OCI-LY3 (cell line): ENCODE data around the gene PARP15.

ENCODE experiments used
- CTCF ChIP-seq: fragments of 200-600, 300-600 bp; sonication (generic); IDR thresholded peaks from 2 replicates; pipeline ENCODE4 v1.5.1; 2014; ENCODE audit warnings: antibody characterized with exemption, low read length, low read depth
- EZH2phosphoT487 ChIP-seq: fragments of 200-600 bp; shearing (Covaris generic); IDR thresholded peaks from 2 replicates; pipeline ENCODE4 v1.6.1; 2018; ENCODE audit warnings: antibody characterized with exemption, mixed run types, low read depth

DNA sequence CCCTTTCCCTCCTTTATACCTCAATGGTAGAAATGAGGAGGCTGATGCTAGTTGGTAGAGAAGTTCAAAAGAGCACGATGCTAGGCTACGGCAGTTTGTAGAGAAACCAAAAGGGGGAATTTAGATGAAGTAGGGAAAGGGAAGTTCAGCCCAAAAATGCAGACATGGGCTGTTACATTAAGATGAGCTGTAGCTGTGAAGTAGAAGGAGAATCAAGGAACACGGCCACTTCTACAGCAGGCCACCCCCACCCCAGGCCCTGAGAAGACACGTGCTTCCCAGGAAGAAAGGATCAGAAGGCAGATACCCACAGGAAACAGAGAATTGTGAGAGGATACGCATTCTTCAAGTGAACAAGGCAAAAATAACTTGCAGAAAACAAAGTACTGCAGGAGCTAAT lies 101.1 kb downstream of the PARP15 start:
- no peak for TF ChIP-seq CTCF
- no peak for TF ChIP-seq EZH2phosphoT487
